ENCODE measurements around the gene SLC7A1.

DNA sequence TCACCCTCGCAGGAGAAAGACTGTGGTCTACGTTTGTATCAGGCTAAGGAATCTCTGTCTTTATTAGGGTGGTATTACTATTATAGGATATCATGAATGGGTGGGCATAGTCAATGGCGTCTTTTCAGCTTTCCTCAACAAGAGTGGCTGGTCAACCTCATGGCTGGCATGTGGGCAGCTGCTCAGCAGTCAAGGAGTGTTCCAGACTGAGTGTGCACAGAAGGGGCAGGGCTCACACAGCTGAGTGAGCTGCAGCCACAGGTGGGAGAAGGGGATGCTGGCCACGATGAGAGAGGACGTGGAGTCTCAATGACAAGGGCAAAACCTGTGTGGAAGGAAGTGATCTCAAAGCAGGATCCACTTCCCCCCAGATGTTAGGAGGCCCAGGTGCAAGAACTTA is 54.7 kb downstream of the SLC7A1 start:
- TF ChIP-seq, protein P1, sequence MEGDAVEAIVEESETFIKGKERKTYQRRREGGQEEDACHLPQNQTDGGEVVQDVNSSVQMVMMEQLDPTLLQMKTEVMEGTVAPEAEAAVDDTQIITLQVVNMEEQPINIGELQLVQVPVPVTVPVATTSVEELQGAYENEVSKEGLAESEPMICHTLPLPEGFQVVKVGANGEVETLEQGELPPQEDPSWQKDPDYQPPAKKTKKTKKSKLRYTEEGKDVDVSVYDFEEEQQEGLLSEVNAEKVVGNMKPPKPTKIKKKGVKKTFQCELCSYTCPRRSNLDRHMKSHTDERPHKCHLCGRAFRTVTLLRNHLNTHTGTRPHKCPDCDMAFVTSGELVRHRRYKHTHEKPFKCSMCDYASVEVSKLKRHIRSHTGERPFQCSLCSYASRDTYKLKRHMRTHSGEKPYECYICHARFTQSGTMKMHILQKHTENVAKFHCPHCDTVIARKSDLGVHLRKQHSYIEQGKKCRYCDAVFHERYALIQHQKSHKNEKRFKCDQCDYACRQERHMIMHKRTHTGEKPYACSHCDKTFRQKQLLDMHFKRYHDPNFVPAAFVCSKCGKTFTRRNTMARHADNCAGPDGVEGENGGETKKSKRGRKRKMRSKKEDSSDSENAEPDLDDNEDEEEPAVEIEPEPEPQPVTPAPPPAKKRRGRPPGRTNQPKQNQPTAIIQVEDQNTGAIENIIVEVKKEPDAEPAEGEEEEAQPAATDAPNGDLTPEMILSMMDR (IDR thresholded peaks at IDR 0.05) = no peak
- TF ChIP-seq POLR2A (IDR thresholded peaks at IDR 0.05) (no peak), POLR2AphosphoS5 (IDR thresholded peaks at IDR 0.05) (no peak)

Data from sigmoid colon (tissue), 4 donors.